Measurements from ENCODE around the gene GNL2.

GNL2 gene

GRCh38 chr1:37595440-37596181 lies at the start of gene GNL2:
Gene GNL2, minus strand, starts transcription at chr1:37595937. Its CDS starts 115 bp downstream, at chr1:37595822.
- no peak for TF ChIP-seq CTCF (IDR thresholded peaks at IDR 0.05; ENCODE audit: borderline replicate concordance, insufficient read depth, low read depth, low read length)
- H3K4me3 ChIP-seq (ENCODE audit: low read depth, low read length) = peak within 1 kb of the TSS; percentile 76

DNA sequence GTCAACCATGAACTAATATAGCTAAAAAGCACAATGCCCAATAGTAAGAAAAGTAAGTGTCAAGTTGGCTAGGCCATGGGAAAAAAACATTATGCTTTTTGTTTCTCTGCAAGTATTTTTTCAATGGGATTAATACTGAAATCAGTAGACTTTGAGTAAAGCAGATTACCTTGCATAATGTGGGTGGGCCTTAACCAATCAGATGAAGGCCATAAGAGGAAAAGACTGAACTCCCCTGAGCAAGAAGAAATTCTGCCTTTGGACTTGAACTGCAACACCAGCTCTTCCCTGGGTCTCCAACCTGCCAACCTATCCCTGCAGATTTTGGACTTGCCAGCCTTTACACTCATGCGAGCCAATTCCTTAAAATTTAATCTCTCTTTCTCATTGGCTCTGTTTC lies 45.3 kb upstream of the GNL2 start:
- TF ChIP-seq CTCF (IDR thresholded peaks at IDR 0.05; ENCODE audit: borderline replicate concordance, insufficient read depth, low read depth, low read length) = no peak

DNA sequence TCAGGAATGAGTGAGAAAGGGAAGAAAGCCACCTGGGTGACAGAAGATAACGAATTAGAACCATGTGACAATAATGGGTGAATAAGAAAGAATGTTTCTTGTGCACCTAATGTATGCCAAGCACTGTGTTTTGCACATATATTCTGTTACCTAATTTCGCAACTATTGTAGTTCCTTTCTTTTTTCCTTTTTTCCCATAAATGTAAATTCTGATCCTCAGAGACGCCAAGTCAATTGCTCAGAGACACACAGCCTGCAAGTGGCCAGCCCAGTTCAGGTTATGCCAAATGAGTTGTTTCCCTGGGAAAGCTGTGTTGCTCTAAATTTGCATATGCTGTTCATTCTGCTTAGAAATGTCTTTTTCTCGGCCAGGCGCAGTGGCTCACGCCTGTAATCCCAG lies 40.7 kb upstream of the GNL2 start:
- no peak for TF ChIP-seq CTCF (IDR thresholded peaks at IDR 0.05; ENCODE audit: borderline replicate concordance, insufficient read depth, low read depth, low read length)
- H3K4me3 ChIP-seq (ENCODE audit: low read depth, low read length) = no peak overlapping the region

More for the DNA sequence above, 45.3 kb upstream of the GNL2 start:
- no peak overlapping the region for H3K4me3 ChIP-seq (ENCODE audit: low read depth, low read length)

DNA sequence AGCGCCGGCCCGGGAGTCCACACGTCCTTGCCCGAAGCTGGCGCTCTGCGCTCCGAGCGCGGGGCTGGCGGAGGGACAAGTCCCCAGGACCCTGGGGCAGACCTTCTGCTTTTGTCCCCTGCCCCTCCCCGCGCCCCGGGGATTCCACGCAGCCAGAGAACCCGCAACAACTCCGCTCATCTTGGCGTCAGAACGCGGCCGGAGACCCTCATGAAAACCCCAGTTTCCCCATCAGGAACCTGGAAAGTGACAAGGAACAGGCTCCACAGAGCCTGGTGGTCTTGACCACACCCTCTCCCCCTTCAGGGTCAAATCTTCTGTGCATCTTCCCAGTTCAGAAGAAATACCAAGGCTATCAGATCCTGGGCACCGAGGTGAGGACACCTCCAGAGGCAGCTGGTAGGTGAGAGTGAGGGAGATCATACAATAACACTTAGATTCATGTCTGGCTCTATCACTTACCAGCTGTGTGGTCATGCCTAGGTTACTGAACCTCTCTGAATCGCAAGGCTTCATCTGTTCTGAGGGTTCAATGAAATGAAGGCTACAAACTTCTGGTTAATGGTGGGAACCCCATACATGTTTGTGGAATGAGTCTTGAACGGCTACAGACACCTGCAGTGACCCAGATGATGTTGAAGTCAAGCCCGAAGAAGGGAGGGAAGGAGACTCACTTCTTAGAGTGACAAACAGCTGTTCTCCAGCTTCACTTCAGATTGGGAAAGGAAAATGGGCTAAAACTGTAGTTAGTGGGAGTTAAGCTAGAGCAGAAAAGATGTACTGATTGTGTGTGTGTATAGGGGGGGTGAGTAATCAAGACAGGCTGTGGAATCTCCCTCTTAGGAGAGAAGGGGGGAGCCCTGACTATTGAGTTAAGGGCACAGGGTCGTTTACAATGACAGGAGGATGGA lies 39.5 kb upstream of the GNL2 start:
- H3K4me3 ChIP-seq (ENCODE audit: low read depth, low read length) = no peak overlapping the region
- TF ChIP-seq CTCF (IDR thresholded peaks at IDR 0.05; ENCODE audit: borderline replicate concordance, insufficient read depth, low read depth, low read length) = no peak

GRCh38 chr1:37634244-37634991 lies 38.7 kb upstream of the GNL2 start, which contains the start of gene RSPO1:
Gene RSPO1, minus strand, starts transcription at chr1:37634892. Its CDS starts 5,231 bp downstream, at chr1:37629661.
- H3K4me3 ChIP-seq (ENCODE audit: low read depth, low read length) = no peak within 1 kb of the TSS
- TF ChIP-seq CTCF (IDR thresholded peaks at IDR 0.05; ENCODE audit: borderline replicate concordance, insufficient read depth, low read depth, low read length) = no peak

- no peak for TF ChIP-seq CTCF (IDR thresholded peaks at IDR 0.05; ENCODE audit: borderline replicate concordance, insufficient read depth, low read depth, low read length)
- no peak overlapping the region for H3K4me3 ChIP-seq (ENCODE audit: low read depth, low read length)
Observed at GRCh38 chr1:37633938-37634243, 38.2 kb upstream of the GNL2 start.
